Gastrocnemius medialis (tissue), 4 donors: ENCODE data around the gene TMEM72. TPM values are rescaled to one million over a fixed set of nuclear protein-coding genes. Genes with fewer than 3 reads are reported as not detected.

ENCODE experiments used
- ATAC-seq, 2 donors: fragments of 150-250 bp; one replicate each; pipeline ENCODE4 v1.9.1; 2016
- DNase-seq, 2 donors: peaks; one replicate each; pipeline ENCODE4 v3.0.0-alpha.2; 2019
- H3K27ac ChIP-seq, 4 donors: fragments of 200-600 bp; sonication (generic); 1 replicate in 1 of 4; 2 replicates in 3 of 4; pipeline ENCODE4 v1.5.1; 2016 to 2018; ENCODE audit warnings: mild to moderate bottlenecking in 2 of 4, moderate library complexity in 1 of 4
- H3K27me3 ChIP-seq, 3 donors: fragments of 200-600 bp; sonication (generic) in 2 of 3; 1 replicate in 1 of 3; 2 replicates in 2 of 3; pipeline versions ENCODE4 v1.5.1 to v1.6.0; 2016 to 2019; ENCODE audit warnings: mild to moderate bottlenecking in 1 of 3, moderate library complexity in 1 of 3
- H3K36me3 ChIP-seq, 2 donors: fragments of 200-600 bp; sonication (generic) in 1 of 2; one replicate each; pipeline ENCODE4 v1.5.1; 2017 to 2018
- H3K4me1 ChIP-seq, 2 donors: fragments of 200-600 bp; sonication (generic) in 1 of 2; one replicate each; pipeline ENCODE4 v1.5.1; 2016 to 2017; ENCODE audit warnings: mild to moderate bottlenecking in 2 of 2
- H3K4me3 ChIP-seq, 4 donors: fragments of 200-600 bp; sonication (generic) in 3 of 4; 1 replicate in 1 of 4; 2 replicates in 3 of 4; pipeline ENCODE4 v1.5.1; 2016 to 2019; ENCODE audit warnings: mild to moderate bottlenecking in 2 of 4
- H3K9me3 ChIP-seq, 3 donors: fragments of 200-600 bp; sonication (generic) in 2 of 3; 1 replicate in 1 of 3; 2 replicates in 2 of 3; pipeline ENCODE4 v1.5.1; 2016 to 2019
- CTCF ChIP-seq, 5 experiments: fragments of 450-650 bp in 3 of 5; fragments of 200-600 bp in 2 of 5; sonication (generic) in 2 of 5; IDR thresholded peaks in 4 of 5; conservative IDR thresholded peaks in 1 of 5; 1 replicate in 4 of 5; 2 replicates in 1 of 5; pipeline ENCODE4 v1.5.1; 2016 to 2019; ENCODE audit warnings: antibody characterized with exemption in 5 of 5, mild to moderate bottlenecking in 3 of 5, moderate library complexity in 3 of 5
- POLR2A ChIP-seq, 2 donors: fragments of 450-650 bp; IDR thresholded peaks; one replicate each; pipeline ENCODE4 v1.6.1; 2017; ENCODE audit warnings: antibody characterized with exemption in 2 of 2, mild to moderate bottlenecking in 2 of 2, moderate library complexity in 2 of 2
- in situ Hi-C, 4 donors: fragments of 200-750 bp; cut with MboI; loops; one replicate each; pipeline versions ENCODE4 v1.15.0 to v1.8.0; 2017; ENCODE audit warnings: low sequenced_read_pairs in 4 of 4
- intact Hi-C: fragments of 100-400 bp; cut with DNase I; formaldehyde crosslinking; loops from one replicate; pipeline ENCODE4 v1.15.1; 2023; ENCODE audit warnings: low total_unique reads
- total RNA-seq, 4 donors: library from RNA; depleted of rRNA; stranded (reverse); fragments of >200 nt; gene quantifications; one replicate each; pipeline versions ENCODE4 v1.1.0 to v1.2.3, GENCODE V29; 2016

The TMEM72 gene
- total RNA-seq, 4 donors from 2014 or later: not detected

- no peaks in the 10 kb centered on the region for H3K9me3 ChIP-seq
- TF ChIP-seq CTCF (IDR thresholded peaks at IDR 0.05 in 4 of 5, conservative IDR thresholded peaks at IDR 0.05 in 1 of 5) (no peak), POLR2A (IDR thresholded peaks at IDR 0.05) (no peak)
- H3K4me3 ChIP-seq: no peak overlapping the region
- no peak overlapping the region for H3K27ac ChIP-seq
- ATAC-seq: no peak
- no peaks in the 10 kb centered on the region for H3K4me1 ChIP-seq
- H3K27me3 ChIP-seq: no peaks in the 10 kb centered on the region
- in situ Hi-C loops (no loop called here), intact Hi-C loops (no loop called here)
- H3K36me3 ChIP-seq: no peaks in the 10 kb centered on the region
- no peak for DNase-seq
Observed at GRCh38 chr10:44921061-44921460, 9.9 kb downstream of the TMEM72 start.

- intact Hi-C loops (no loop called here), in situ Hi-C loops (no loop called here)
- Histone ChIP-seq H3K4me1 (no peaks in the 10 kb centered on the region), H3K4me3 (no peak overlapping the region), H3K36me3 (no peaks in the 10 kb centered on the region), H3K9me3 (no peaks in the 10 kb centered on the region), H3K27ac (no peak overlapping the region), H3K27me3 (no peaks in the 10 kb centered on the region)
- TF ChIP-seq CTCF (IDR thresholded peaks at IDR 0.05 in 4 of 5, conservative IDR thresholded peaks at IDR 0.05 in 1 of 5) (no peak), POLR2A (IDR thresholded peaks at IDR 0.05) (no peak)
- ATAC-seq: no peak
- no peak for DNase-seq
Observed at GRCh38 chr10:44921506-44921905, 10.4 kb downstream of the TMEM72 start.

GRCh38 chr10:44922021-44922420, 10.9 kb downstream of the TMEM72 start:
- intact Hi-C loops (no loop called here), in situ Hi-C loops (no loop called here)
- Histone ChIP-seq H3K4me1 (no peaks in the 10 kb centered on the region), H3K36me3 (no peaks in the 10 kb centered on the region), H3K9me3 (no peaks in the 10 kb centered on the region), H3K27ac (no peak overlapping the region), H3K27me3 (no peaks in the 10 kb centered on the region), H3K4me3 (no peak overlapping the region)
- ATAC-seq: no peak
- DNase-seq: no peak
- TF ChIP-seq POLR2A (IDR thresholded peaks at IDR 0.05): no peak
- no peak for TF ChIP-seq CTCF (IDR thresholded peaks at IDR 0.05 in 4 of 5, conservative IDR thresholded peaks at IDR 0.05 in 1 of 5)

GRCh38 chr10:44922796-44923545, 11.8 kb downstream of the TMEM72 start:
- TF ChIP-seq CTCF (IDR thresholded peaks at IDR 0.05 in 4 of 5, conservative IDR thresholded peaks at IDR 0.05 in 1 of 5): no peak
- no peak for TF ChIP-seq POLR2A (IDR thresholded peaks at IDR 0.05)

GRCh38 chr10:44923611-44924010, 12.5 kb downstream of the TMEM72 start:
- TF ChIP-seq POLR2A (IDR thresholded peaks at IDR 0.05) (no peak), CTCF (IDR thresholded peaks at IDR 0.05 in 4 of 5, conservative IDR thresholded peaks at IDR 0.05 in 1 of 5) (no peak)
- intact Hi-C loops (no loop called here), in situ Hi-C loops (no loop called here)
- no peak for DNase-seq
- Histone ChIP-seq H3K27me3 (no peaks in the 10 kb centered on the region), H3K9me3 (no peaks in the 10 kb centered on the region), H3K36me3 (no peaks in the 10 kb centered on the region), H3K27ac (no peak overlapping the region), H3K4me1 (no peaks in the 10 kb centered on the region), H3K4me3 (no peak overlapping the region)
- ATAC-seq: no peak

More at GRCh38 chr10:44922796-44923545, 11.8 kb downstream of the TMEM72 start:
- H3K27ac ChIP-seq: no peak overlapping the region
- no peaks in the 10 kb centered on the region for H3K27me3 ChIP-seq
- no peaks in the 10 kb centered on the region for H3K36me3 ChIP-seq
- in situ Hi-C loops: no loop called here
- no peaks in the 10 kb centered on the region for H3K9me3 ChIP-seq
- DNase-seq: no peak
- ATAC-seq: no peak
- no peaks in the 10 kb centered on the region for H3K4me1 ChIP-seq
- no peak overlapping the region for H3K4me3 ChIP-seq
- intact Hi-C loops: no loop called here
